Stimulated activated CD4-positive, alpha-beta T cell treated with anti-CD3 and anti-CD28 coated beads, TNF-alpha, amount 100 ng/mL, for 48 hours (primary cell): ENCODE measurements around the gene YIF1A.
"Not testable (repeated sequence)": the region's sequence is repeated elsewhere in the genome, so short reads cannot be mapped to it uniquely, and the experiment has no call there.

ENCODE experiments used
- DNase-seq, 3 donors: peaks; one replicate each; pipeline ENCODE4 v3.0.0-alpha.2; 2020; ENCODE audit warnings: low read depth in 3 of 3

YIF1A gene

DNA sequence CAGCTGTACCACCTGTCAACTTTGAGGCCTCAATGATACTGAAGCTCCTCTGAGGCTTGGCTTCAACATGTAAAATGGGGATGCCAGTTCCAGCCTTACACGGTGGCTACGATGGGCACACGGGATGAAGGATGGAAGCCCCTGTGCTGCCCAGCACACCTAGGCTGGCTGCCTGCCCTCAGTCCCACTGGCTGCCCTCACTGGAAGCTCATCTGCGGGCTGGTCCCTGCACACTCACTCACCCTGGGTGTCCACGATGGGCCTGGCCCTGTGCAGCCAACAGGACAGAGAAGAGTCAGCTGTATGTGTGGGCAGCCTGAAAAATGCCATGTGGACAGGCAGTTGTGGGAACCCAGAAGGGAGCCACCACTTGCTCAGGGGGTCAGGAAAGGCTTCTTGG is 2.2 kb downstream of the YIF1A start:
- no peak for DNase-seq

DNA sequence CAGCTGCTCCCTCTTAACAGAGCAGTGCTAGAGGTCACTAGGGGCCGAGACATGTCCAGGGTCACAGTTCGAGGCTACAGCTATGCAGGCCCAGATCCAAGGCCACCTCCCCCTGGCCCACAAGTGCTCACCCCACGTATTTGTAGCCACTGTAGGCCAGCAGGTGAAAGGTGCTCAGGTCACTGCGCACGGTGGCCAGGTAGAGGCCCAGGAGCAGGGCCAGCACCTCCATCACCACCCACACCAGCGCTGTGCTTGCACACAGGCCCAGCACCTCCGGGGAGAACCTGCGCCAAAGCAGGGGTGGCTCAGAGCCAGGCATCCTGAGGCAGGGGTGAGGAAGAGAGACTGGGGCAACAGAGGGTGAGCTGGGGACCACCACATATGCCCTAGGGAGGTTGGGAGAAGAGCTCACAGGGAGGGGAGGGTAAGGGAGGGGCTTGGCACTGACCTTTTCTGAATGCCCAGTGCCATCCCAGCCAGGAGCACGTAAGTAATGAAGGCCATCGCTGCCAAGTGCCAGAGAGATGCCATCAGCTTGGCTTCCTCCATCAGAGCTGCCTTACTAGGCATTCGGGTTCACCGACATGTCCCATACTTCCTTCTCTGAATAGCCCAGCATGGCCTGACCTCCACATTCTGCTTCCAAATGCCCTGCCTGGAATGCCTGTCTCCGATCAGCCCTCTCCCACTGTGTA is 3.5 kb downstream of the YIF1A start:
- DNase-seq: no peak

DNA sequence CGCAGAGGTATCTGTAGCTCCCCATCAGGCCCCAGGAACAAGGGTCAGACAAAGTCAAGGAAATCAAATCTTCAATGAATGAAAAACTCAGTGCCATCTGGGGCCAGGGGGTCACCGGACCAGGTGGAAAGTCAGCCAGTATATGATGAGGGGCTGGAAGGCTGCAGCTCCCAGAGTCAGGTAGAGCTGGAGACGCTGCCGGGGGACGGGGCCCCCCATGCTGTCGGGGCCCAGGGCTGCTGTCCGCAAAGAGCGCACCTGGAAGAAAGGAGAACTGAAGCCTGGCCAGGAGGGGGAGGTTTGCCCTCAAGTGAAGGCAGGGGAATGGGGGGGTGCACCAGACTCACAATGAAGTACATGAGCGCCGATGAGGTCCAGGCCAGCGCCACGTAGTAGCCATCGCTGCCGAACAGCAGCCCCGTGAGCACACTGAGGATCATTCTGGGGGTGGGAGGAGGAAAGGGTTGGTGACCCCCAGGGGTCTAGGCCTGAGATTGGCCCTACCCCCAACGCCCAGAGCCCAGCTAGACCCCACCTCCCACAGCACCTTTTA is 4.3 kb downstream of the YIF1A start:
- no peak for DNase-seq

DNA sequence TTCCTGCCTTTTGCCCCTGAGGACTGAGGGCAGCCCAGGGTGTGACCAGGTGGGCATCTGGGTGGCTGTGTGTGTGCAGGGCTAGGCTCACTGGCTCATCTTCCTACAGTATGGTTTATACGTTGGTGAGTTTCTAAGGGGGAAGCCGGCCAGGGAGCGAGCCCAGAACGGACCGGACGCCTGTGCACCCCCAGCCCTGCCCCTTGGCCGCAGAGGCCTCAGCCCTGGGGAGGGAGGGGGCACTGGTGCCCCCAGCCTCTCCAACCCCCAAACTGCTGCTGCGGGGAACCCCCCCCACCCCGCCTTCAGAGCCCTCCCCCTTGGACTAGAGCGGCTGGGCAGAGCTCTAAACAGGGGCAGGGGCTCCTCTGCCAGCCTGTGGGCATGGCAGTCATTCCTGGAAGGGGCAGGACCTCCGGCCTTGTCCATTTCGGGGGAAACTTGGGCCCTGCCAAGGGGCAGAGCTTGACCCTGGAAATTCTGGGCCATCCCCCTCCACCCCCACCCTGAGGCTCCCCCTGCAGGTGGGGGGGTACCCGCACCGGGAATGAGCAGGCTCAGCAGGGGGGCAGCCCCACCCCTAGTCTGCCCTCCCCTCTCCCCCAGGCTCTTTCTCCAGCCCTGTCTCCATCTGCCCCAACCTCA is 5.4 kb downstream of the YIF1A start:
- no peak for DNase-seq

DNA sequence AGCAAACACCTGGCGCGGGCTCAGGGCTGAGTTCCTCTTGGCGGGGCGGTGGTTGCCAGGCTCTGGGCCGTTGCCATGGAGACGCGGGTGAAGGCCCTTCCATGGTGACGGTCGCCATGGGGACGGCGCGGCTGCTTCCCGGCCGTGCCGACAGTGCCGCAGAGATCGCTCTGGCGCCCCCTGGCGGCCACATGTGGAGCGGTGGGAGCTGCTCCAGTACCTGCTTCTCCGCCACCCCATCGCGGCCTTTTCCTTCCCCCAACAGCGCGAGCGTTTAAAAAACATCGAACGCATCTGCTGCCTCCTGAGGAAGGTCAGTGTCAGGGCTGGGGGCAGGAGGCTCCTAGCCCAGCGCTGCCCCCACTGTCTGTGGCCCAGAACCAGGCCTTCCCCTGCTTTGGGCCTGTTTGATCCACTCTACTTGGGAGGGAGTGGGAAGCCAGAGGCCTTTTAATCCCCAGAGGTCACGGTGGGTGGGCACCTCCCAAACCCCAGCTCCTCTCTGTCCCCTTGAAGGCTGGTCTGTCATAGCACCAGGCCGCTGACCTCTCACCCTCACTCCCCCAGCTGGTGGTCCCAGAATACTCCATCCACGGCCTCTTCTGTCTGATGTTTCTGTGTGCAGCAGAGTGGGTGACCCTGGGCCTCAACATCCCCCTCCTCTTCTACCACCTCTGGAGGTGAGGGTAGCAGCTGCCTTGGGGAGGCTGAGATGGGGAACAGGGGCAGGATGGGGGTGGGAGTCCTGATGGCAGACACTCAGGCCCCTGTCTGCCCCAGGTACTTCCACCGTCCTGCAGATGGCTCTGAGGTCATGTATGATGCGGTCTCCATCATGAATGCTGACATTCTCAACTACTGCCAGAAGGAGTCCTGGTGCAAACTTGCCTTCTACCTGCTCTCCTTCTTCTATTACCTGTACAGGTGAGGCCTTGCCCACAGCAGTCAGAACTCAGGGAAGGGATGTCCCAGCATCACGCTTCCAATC is 6.2 kb downstream of the YIF1A start:
- DNase-seq: peak; percentile 97 to 100 (median 99)

DNA sequence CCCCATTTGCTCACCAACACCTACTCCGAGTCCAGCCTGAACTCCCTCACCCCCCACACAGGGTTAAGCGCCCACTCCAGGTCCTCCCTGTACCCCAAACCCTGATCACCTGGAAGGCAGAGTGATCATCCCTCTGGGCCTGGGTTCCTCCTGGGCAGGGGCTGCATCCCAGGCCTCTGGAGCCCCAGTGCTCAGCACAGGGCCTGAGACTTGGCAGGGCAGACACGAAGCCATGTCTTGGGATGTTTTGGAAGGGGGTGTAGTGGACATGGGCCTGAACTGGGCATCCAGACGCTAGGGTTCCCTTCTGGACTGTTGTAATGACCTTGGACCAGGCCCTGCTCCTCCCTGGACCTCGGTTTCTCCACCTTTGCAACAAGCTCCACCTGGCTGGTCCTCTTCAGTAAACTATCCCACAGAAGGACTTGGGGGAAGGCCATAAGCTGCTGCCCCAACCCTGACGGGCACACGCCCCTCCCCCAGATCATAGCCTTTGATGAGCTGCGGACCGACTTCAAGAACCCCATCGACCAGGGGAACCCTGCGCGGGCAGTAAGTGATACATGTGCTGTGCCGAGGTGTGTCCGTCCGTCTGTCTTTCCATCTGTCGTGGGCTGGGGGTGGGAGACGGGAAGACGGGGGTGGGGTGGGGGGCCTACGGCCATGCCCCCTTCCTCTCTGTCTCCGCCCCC is 7.0 kb downstream of the YIF1A start:
- no peak for DNase-seq

DNA sequence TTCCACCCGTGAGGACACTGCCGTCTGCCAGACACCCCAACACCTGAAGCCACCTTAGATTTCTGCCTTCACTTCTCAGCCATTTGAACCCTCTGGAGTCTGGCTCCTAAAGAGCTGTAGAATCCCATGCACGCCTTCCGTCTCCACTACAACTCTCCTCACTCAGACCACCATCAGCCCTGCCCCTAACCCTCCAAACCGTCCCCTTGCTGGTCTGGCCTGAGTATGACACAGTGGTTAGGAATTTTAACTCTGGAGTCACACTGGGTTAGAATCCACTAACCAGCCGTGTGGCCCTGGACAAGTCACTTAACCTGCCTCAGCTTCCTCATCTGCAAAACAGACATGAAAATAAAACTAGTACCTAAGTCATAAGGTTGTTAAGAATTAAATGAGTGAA is 7.9 kb downstream of the YIF1A start:
- DNase-seq: no peak

DNA sequence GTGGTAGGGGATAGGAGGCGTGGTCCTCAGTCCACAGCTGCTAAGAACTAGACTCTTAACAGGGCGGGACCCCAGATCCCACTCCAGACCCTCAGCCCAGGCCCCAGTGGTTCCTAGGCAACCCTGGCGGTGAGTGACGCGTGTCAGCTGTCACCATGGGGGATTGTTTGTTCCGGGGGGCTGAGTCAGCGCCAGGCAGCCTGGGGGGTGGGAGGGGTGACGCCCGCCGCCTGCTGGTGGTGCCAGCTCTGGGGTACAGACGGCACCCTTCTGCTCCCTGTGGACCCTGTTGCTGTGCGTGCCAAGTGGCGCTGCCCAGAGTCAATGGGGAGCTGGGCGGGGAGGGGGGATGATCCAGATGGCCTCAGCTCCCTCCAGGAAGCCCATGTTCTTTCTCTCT is 8.5 kb downstream of the YIF1A start:
- no peak for DNase-seq

DNA sequence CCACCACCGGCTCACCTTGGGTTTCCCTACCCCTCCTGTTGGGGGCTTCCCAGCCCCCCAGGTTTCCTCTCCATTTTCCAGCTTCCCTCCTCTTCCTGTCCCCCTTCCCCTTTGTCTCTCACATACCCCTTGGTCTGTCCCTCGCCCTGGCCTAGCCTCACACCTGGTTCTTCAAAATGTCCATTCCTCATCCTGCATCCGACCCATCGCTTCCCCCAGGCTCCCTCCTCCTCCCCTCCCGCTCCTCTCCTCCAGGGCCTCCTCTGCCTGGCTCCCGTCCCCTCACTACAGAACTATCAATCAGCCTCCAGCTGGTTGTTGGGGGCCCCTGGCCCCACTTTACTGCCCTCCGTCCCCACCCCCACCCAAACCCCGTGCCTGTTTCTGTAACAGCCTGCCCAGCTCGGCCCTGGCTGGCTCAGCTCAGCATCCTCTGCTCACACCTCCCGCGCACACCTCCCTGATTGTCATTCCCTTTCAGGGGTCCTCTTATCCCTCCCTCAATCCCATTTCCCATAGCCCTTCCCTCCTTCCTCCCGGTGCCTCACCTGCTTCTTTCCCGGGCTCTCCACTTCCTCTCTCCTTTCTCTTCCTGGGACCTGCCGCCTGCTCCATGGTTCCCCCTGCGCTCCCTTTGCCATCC is 9.7 kb downstream of the YIF1A start:
- DNase-seq: no peak

DNA sequence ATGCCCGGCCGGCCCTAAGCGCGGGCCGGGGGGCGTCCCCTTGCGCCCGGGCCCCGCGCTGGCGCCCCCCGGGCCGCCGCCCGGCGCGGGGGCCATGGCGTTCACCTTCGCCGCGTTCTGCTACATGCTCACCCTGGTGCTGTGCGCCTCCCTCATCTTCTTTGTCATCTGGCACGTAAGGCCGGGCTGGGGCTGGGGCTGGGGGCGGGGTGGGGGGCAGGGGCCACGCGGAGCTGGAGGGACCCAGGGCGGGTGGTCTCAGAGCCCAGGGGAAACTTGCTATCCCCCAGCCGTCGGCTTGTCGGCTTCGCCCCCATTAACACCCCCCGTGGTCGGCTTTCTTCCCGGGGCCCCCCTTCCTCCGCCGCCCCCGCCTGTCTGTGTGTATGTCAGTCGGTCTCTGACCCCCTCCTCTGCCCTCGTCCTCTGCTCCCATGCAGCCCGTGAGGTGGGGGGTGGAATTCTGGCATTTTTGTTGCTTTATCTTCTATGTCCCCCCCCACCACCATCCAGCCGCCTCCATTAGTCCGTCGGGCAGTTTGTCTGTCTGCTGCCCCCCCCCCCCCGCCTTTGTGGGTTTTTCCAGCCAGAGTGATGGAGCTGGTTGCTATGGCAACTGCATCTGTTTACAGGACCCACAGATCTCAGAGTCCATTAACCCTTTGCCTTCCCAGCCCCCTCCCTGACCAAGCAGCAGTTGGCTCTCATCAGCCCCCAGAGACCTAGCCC is 10.4 kb downstream of the YIF1A start:
- no peak for DNase-seq

DNA sequence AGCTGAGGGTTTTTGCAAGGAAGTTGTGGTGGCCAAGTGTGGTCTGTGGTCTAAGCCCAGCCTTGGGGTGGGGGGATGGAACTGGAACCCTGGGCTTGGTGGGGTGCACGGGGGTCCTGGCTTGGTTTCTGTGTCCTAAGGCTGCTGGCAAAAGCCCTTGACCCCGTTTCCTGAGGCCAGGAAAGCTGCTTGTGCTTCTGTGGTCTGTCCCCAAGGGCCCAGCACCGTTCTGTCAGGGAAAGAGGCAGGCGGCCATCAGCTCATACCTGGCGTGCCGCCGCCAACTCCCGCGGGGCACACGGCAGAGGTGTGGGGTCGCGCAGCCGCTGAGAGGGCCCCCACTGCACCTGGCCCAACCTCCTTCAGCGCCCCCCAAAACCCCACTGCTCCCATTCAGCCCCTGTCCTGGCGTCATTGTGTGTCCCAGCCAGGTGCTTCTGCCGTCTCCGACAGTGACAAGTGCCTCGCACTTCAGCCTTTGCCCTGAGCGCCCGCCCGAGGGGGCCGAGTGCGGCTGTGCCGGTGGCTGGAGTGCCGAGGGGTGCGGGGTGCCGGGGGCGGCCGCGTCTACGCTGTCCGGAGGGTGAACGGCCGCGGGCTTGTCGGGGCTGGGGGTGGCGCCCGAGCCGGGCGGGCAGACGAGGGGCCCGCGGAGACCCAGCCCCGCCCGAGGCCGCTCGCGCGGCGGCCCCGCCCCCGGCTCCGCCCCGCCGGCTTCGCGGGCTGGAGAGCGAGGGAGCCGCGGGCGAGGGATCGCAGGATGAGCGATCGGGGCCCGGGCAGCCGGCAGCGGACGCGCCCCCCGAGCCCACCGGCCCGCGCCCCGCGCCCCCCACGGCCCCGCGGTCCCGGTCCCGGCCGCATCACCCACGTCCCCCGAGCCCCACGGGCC is 11.2 kb downstream of the YIF1A start, which contains the start of gene CNIH2:
CNIH2 (plus strand) TSS at position 705 of the 892 bp plus-strand sequence. CDS start 282 bp downstream, outside the sequence.
- DNase-seq: no peak

DNA sequence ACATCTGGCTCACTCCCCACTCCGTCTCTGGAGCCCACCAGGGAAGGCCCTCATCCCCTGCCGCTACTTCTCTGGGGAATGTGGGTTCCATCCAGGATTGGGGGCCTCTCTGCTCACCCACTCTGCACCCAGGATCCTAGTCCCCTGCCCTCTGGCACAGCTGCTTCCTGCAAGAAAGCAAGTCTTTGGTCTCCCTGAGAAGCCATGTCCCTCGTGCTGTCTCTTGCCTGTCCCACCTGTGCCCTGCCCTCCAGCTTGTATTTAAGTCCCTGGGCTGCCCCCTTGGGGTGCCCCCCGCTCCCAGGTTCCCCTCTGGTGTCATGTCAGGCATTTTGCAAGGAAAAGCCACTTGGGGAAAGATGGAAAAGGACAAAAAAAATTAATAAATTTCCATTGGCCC is 11.9 kb downstream of the YIF1A start:
- DNase-seq: not testable (repeated sequence)

DNA sequence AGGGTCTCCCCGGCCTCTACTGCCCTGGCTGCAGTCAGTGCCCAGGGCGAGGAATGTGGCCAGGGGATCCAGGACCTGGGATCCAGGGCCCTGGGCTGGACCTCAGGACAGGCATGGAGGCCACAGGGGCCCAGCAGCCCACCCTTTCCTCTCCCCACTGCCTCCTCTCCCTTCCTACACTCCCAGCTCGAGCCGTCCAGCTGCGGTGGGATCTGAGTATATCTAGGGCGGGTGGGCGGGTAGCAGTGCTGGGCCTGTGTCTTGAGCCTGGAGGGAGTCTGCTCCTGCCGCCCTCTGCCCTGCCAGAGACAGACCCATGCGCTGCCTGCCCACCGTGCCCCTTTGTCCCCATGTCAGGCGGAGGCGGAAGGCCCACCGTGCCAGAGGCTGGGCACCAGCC is 12.3 kb downstream of the YIF1A start:
- DNase-seq: not testable (repeated sequence)

DNA sequence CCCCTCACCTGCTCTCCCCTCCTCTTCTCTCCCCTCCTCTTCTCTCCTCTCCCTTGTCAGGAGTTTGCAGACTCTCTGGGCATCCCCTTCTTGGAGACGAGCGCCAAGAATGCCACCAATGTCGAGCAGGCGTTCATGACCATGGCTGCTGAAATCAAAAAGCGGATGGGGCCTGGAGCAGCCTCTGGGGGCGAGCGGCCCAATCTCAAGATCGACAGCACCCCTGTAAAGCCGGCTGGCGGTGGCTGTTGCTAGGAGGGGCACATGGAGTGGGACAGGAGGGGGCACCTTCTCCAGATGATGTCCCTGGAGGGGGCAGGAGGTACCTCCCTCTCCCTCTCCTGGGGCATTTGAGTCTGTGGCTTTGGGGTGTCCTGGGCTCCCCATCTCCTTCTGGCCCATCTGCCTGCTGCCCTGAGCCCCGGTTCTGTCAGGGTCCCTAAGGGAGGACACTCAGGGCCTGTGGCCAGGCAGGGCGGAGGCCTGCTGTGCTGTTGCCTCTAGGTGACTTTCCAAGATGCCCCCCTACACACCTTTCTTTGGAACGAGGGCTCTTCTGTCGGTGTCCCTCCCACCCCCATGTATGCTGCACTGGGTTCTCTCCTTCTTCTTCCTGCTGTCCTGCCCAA is 12.8 kb downstream of the YIF1A start:
- no peak for DNase-seq

DNA sequence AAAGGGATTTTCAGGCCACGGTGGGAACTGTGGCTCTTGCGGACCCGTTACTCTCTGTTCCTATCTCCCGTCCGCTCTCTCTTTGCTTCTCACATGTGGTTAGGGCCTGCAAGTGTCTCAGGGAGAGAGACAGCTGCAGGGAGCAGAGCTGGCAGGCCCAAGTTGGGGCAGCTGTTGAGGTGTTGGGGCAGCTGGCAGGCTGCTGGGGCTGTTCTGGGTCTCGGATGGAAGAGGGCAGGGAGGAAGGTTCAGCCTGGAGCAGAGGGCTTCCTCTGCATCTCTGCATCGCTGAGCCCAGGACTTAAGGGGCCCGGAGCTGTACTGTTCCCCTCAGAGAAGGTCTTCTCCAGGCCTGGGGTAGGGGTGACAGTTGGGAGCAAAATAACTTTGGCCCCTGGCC is 13.5 kb downstream of the YIF1A start:
- DNase-seq: no peak

DNA sequence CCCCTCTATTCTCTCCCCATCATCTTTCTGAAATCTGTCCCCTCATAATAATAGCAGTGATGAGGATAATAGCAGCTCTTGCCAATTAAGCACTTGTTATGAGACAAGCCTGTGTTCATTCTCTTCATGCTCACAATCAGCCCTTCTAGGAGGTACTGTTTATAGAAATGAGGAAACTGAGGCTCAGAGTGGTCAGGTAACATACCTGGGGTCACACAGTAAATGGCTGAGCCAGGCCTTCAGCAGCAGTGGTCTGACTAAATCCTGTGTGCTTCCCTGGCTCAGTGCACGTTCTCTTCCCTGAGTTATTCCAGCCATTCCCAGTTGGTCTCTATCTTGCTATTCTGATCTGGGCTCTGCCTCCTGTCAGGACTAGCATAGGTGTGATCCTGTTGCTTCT is 14.7 kb downstream of the YIF1A start:
- no peak for DNase-seq

DNA sequence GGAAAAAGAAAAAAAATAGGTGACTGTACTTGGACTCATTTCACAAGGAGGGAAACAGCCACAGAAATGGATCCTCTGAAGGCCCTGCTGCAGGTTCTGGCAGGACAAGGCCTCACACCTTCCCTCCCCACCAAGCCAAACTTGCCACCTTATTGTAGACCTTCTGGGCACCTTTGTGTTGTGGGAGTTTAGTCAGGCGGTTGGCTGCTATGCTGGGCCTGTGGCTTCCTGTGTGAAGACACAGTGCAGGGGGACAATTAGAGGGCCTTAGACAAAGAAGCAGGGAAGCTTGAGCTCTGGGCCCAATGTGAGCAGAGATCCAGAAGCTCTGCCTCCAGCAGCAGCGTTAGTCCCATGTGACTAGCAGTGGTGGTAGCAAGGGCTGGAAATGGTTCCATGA is 16.3 kb downstream of the YIF1A start:
- no peak for DNase-seq

DNA sequence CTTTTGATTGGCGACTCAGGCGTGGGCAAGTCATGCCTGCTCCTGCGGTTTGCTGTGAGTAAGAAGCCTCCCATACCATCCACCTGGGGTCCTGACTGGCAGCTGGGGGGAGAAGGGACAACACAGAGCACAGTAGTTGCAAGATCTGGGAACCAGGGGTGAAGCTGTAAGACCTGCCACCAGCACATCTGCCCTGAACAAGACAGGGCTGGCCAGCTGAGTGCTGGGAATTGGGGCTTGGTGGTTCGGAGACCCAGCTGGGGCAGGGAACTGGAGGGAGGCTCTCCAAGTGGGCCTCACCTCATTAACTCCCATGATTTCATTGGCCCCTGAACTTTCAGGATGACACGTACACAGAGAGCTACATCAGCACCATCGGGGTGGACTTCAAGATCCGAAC is 17.1 kb downstream of the YIF1A start:
- no peak for DNase-seq
